Hepatocyte (in vitro differentiated cells): ENCODE results near the gene IGDCC3.

Source experiments
- EZH2 ChIP-seq: fragments of 200-600 bp; sonication (generic); IDR thresholded peaks from 2 replicates; pipeline ENCODE4 v1.6.1; 2016; ENCODE audit warnings: antibody characterized with exemption, mild to moderate bottlenecking, borderline replicate concordance
- EZH2phosphoT487 ChIP-seq: fragments of 200-600 bp; sonication (generic); IDR thresholded peaks from one replicate; pipeline ENCODE4 v1.6.1; 2018; ENCODE audit warnings: antibody characterized with exemption, mild to moderate bottlenecking, low read depth, moderate library complexity; ENCODE audit not compliant: unreplicated experiment, severe bottlenecking

DNA sequence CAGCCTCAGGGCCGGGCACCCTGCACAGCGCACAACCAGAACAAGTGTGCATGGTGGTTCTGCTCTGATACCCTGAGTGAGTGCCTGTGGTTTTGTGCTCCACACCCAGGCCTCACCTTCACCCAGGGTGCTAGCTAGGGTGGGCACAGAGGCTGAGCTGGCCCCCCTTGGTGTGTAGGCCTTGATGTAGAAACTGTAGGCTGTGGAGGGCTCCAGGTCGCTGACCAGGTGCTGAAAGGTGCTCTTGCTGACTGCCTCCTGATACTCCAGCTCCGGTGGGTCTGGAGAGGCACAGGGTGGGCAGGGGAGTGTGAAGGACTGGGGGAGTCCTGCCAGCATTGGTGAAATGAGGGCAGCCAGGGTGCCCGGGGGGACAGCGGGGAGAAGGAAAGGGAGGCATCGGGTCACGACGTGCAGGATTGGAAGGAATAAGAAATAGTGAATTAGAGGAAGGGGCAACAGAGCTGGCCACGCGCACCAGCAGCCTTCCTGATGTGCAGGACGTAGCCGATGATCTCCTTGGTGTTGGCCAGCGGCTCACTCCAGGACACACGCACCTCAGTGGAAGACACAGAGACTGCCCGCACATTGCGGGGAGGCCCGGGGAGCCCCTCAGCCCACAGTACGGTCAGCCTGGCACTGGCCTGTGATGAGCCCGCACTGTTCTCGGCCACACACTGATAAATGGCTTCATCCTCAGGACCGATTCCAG is 46.7 kb downstream of the IGDCC3 start:
- TF ChIP-seq EZH2 = no peak
- TF ChIP-seq EZH2phosphoT487 = no peak
